Activated T-cell treated with anti-CD3 and anti-CD28 coated beads, Interleukin-2, amount 50 U/mL, for 48 hours (primary cell): ENCODE results near the gene ALG9.
"Not testable (repeated sequence)": the region's sequence is repeated elsewhere in the genome, so short reads cannot be mapped to it uniquely, and the experiment has no call there.

ENCODE experiments used
- DNase-seq, 2 experiments: peaks; one replicate each; pipeline ENCODE4 v3.0.0-alpha.2; 2020

Gene ALG9, protein sequence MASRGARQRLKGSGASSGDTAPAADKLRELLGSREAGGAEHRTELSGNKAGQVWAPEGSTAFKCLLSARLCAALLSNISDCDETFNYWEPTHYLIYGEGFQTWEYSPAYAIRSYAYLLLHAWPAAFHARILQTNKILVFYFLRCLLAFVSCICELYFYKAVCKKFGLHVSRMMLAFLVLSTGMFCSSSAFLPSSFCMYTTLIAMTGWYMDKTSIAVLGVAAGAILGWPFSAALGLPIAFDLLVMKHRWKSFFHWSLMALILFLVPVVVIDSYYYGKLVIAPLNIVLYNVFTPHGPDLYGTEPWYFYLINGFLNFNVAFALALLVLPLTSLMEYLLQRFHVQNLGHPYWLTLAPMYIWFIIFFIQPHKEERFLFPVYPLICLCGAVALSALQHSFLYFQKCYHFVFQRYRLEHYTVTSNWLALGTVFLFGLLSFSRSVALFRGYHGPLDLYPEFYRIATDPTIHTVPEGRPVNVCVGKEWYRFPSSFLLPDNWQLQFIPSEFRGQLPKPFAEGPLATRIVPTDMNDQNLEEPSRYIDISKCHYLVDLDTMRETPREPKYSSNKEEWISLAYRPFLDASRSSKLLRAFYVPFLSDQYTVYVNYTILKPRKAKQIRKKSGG

DNA sequence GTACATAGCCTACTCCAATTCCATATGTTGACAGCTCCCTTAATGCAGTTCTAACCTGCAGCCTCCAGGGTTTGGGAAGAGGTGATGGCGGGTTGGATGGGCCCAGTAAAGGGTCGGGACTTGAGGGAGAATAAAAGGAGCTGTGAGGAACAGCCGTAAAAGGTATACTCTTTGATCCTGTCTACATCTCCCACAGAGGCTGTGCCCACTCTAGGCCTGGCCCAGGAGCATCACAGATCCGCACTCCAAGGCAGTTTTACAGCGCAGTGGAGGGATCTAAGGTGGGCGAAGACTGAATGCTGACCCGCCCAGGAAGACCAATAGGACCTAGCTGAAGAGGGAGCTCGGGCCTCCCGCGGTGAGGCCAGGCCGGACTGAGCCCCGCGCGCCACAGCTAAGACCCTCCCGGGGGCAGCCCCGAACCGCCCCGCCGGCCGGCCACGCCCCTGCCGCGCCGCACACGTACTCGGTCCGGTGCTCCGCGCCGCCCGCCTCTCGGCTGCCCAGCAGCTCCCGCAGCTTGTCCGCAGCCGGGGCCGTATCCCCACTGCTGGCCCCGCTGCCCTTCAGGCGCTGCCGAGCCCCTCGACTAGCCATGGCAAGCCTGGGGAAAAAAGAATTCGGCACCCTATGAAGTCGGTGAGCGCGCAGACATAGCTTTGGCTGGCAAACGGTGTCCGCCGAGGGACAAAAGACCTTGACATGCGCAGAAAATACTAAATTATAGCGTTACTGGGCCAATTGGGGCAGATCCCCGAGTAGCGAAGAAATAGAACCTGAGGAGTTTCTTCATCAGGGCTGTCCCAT lies at the start of gene ALG9:
ALG9 (minus strand) TSS at position 696 of the 807 bp plus-strand sequence; CDS start at position 597, 99 bp downstream.
- peak; percentile 94 for DNase-seq

DNA sequence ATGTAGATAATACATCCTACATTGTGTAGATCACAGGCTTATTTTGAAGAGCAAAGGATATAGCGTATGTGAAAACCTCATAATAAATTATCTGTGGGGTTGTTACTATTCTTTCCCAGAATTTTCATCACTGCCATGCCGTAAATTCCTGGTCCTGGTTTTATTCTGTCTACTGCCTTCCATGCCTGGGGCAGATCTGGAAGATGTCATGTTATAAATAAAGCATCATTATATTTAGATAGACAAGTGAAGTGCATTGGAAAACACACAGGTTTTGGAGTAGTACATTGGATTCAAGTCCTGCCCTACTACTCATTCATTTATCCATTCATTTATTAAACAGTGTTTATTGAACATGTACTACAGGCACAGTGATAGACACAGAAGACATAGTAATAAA lies 49.5 kb upstream of the ALG9 start:
- DNase-seq: no peak

DNA sequence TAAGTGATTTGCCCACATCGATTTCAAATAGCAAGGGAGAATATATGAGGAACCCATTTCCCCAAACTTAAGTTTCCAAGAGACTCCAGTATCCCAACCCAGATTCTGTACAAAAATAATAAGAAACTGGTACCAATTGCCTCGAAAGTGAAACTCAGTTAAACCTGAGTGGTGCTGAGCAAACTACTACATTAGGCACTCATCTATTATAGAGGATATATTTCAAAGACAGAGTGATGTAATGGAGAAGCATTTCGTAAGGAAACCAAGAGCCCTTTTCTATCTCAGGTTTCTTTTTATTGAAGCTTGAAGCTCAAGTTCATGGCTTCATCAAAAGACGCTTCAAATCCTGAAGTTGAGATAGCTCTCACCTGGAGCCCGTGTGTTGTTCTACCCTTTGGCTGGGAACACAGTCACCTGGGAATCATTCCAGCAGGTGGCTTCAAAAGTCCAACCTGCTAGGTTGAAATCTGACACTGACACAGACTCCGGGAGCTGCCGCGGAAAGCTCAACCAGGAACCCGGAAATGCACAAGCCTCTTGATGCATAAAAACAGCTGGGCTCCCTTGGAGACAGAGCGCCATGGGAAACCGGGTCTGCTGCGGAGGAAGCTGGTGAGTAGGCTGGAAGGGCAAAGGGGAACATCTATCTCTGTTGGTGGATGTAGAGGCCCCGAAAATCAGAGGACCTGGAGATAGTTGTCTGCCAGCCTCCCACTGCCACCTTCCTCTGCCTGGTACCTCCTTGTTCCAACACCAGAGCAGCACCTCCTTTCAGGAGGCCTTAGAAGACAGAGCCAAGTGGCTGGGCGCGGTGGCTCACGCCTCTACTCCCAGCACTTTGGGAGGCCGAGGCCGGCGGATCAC lies 47.2 kb upstream of the ALG9 start, which contains the start of gene C11orf52:
C11orf52 (plus strand) TSS at position 524 of the 867 bp plus-strand sequence; CDS start at position 584, 60 bp downstream.
- DNase-seq: no peak

DNA sequence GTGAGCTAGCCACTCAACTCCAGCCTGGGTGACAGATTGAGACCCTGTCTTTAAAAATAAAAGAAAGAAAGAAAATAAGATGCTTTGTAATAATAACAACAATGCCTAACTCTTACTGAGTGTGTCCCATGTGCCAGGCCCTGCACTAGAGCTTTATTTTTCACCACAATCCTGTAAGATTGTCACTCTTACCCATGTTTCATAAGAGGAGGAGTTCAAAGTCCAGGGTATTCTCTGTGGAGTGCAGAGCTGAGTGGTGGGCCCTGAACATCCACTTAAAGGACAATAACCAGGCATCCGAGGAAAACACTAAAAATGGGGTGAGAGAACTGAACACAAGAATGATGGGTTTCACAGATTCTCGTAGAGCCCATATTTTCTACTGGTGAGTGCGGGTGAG lies 46.4 kb upstream of the ALG9 start:
- no peak for DNase-seq

DNA sequence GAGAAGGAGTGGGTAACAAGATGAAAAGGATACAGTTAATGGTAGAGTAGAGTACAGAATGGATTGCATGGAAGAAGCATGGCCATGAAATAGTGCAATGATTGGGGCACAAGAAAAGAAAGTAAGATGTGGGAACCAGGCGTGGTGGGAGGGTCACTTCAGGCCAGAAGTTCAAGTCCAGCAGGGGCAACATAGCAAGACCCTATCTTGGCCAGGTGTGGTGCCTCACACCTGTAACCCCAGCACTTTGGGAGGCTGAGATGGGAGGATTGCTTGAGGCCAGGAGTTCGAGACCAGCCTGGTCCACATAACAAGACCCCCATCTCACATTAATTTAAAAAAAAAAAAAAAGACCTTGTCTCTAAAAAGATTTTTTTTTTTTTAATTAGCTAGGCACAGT lies 45.9 kb upstream of the ALG9 start:
- DNase-seq: no peak

DNA sequence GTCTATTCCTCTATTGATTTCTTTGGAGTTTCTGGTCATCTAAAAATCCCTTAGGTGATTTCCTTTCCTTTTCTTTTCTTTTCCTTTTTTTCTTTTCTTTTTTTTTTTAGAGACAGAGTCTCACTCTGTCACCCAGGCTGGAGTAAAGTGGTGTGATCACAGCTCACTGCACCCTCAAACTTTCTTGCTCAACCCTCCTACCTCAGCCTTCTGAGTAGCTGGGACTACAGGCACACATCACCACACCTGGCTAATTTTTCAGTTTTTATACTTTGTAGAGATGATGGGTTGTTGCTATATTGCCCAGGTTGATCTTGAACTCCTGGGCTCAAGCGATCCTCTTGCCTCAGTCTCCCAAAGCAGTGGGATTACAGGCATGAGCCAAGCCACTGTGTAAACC lies 45.4 kb upstream of the ALG9 start:
- no peak for DNase-seq

DNA sequence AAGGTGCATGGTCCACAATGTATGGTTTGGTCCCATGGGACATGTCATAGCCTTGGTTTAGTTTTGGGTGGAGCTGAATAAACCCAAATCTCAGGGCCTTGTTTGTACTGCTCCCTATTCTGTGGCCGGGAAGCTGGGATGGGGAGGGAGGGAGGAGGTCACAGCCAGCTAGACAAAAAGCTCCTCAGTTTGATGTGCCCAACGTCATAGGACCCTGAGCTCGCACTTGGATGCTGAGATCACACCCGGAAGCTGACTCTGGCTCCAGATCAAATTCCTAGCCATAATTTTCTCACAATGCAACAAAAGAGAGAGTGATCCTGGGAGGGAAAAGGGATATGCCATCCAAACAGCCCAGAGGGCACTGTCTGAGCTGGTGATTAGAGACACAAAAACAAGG lies 42.6 kb upstream of the ALG9 start:
- DNase-seq: no peak

DNA sequence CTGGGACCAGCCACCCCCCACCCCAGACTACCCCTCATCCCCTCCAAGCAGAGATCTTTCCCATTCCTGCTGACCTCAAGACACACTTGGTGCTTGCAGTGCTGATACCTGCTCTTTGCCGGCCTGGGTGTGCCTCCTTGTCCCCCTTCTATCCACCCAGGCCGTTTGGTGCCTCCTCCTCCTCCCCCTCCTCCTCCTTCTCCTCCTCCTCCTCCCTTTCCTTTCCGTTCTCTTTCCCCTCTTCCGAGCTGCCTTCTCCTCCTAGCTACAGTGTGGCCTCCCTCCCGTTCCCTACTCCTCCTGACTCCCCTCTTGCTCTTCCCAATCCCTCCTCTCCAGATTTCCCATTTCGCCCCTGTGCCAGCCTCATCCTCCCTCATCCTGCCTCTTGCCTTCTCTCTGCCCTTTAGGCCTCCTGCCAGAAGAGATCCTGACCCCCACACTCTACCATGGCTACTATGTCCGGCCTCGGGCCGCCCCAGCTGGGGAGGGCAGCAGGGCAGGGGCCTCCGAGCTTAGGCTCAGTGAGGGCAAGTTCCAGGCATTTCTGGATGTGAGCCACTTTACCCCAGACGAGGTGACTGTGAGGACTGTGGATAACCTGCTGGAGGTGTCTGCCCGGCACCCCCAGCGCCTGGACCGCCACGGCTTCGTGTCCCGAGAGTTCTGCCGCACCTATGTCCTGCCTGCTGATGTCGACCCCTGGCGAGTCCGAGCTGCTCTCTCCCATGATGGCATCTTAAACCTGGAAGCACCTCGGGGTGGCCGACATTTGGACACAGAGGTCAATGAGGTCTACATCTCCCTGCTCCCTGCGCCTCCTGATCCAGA lies 41.9 kb upstream of the ALG9 start:
- DNase-seq: no peak

DNA sequence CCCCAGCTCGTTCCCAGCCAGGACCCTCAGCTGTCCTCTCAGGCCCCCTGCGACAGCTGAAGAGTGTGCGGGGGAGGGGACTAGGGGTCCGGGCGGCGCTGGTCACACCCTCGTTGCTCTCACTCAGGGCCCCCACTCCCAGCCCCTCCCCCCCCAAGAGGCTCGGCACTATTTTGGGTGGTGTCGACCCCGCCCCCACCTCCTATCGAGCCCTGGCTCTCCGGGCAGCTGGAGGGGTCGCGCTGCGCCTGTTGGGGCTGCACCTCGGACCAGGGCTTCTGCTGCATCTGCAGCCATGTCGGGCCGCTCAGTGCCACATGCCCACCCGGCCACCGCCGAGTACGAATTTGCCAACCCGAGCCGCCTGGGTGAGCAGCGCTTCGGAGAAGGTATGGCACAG lies 41.2 kb upstream of the ALG9 start, which contains the start of gene HSPB2:
HSPB2 (plus strand) TSS at position 200 of the 400 bp plus-strand sequence; CDS start at position 296, 96 bp downstream.
- DNase-seq: no peak

DNA sequence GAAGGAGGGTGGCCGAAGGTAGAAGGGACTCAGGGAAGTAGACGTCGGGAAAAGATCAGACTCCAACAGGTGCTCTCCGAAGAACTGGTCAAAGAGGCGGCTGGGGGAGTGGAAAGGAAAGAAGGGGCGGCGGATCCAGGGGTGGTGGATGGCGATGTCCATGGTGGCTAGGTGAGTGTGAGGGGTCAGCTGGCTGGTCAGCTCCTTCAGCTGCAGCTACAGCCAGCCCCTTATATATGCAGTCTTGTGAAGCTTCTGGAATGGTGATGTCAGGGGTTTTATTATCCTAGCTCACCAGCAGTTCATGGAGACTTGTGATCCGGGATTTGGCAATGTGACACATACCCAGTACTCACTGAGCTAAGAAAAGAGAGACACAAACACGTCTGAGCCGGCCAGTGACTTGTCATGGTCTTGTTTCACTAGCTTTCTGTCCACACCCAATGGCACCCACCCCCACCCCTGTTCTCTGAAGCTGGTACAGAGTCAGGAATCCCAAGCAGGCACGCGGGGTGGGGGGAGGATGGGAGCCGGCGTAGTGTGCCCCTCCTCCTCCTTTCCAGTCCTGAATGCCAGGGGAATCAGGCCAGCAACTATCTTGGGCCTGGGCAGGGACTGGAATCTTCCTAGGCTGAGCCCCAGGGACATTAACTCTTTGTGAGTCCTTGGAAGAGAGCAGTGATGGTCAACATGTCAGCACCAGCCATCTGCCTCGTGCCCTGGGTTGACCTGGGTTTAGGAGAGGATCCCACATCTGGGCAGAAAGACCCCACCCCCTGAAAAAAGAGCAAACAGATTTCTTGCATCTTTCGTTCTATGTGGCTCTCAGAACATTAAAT lies 40.4 kb upstream of the ALG9 start, which contains the start of gene CRYAB:
CRYAB (minus strand) TSS at position 208 of the 839 bp plus-strand sequence; CDS start at position 162, 46 bp downstream.
- DNase-seq: no peak

DNA sequence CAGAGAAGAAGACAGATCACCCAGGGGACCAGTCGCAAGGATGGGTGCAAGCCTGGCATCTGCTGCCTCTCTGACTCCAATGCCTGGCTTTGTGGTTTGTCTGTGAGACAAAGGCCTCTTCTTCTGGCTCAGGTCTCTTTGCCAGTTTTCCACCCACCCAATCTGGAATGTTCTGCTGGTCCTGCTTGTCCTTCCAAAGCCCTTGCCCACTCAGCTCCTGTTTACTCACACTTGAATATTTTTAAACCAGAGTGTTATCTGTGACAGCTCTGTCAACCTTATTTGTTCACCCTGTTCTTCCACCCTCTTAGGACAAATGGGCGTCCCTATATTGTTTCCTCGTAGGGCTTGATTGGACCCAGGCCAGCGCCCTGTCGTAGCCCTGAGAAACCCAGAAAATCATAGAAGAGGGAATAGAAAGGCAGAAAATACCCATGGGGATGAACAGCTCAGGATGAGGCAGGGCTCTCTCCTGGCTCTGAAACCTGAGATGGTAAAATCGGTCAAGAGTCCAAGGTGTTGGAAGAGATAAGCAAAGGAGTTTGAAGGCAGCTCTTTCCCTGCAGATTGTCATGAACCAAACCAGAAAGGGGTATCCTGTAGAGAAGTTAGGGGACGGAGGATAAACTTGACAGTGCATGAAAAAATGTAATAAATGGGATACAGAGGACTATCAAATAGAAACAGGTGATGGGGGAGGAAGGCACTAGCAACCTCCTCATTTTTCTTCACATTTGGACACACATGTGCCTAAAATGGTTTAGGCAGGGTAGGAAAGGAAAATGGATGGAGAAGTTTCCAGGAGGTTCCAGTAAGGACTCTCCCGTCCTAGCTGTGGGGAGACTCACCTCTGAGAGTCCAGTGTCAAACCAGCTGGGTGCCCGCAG lies 39.5 kb upstream of the ALG9 start:
- DNase-seq: no peak

DNA sequence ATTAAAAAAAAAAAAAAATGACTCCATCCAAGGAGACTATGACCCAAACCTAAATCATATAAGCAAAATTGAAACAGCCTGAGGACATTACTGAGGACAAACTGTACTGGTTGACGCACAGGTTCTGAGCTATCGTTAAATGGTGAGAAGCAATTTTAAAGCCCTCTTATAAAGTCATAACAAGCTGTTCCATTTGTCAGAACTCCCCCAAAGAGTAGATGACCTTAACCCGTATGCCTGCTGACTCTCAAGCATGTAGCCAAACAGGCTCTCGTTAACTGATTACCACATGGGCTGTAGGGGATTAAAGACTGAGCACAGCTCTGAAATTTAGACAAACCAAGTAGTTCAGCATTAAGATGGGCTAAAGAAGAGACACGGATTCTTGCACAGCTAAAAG lies 38.0 kb upstream of the ALG9 start:
- no peak for DNase-seq

DNA sequence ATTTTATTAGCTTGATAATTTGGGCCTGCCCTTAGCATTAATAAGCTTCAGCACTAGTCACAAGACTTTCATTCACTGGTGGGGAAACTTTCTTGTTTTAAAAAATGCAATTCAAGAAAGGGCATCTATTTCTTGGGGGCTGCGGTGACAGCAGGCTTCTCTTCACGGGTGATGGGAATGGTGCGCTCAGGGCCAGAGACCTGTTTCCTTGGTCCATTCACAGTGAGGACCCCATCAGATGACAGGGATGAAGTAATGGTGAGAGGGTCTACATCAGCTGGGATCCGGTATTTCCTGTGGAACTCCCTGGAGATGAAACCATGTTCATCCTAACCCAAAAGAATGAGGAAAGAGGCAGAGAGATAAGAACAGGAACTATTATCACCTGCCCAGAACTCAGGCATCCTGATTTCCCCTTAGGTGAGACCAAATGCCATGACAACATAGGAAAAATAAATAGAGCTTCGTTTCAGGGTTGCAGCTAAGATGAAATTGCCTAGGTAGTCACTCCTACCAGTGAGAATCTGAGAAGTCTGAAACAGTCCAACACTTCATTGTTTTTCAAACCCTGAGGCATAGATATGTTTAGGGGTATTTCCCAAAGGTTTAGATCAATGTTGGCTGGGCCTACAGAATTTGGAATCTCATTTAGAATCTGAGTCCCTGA lies 37.4 kb upstream of the ALG9 start:
- no peak for DNase-seq

DNA sequence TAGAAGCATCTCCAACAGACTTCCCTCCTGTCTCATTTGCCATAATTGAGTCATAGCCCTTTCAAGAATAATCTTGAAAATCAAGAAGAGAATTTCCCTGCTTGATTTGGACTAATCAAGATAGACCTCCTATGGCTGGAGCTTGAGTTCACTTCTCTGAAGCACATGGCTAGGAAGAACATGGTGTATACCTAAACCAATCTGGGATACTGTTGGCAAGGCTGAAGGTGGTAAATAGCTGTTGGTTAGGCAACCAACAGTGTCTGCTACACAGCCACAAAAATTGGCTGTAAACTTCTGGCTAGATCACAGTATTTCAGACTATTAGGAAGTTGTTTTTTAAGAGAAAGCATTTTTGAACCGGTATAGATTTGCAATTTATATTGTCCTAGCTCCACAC lies 35.3 kb upstream of the ALG9 start:
- no peak for DNase-seq

DNA sequence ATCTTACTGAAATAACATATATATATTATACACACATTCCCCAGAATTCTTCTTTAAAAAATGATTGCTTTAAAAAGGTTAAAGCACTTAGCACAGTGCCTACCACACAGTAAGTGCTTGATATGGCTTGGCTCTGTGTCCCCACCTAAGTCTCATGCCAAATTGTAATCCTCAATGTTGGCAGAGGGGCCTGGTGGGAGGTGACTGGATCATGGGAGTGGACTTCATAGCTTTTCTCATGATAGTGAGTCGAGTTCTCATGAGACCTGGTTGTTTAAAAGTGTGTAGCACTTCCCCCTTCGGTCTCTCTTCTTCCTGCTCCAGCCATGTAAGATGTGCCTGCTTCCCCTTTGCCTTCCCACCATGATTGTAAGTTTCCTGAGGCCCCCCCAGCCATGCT lies 34.0 kb upstream of the ALG9 start:
- DNase-seq: no peak

DNA sequence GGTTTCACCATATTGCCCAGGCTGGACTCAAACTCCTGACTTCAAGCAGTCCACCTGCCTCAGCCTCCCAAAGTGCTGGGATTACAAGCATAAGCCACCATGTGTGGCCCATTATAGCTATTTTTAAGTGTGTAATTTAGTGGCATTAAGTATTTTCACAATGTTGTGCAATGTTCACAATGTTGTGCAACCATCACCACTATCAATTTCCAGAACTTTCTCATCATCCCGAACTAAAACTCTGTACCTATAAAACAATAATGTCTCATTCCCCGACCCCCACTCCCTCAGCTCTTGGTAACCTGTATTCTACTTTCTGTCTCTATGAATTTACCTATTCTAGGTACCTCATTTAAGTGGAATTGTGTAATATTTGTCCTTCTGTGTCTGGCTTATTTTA lies 15.5 kb upstream of the ALG9 start:
- no peak for DNase-seq

DNA sequence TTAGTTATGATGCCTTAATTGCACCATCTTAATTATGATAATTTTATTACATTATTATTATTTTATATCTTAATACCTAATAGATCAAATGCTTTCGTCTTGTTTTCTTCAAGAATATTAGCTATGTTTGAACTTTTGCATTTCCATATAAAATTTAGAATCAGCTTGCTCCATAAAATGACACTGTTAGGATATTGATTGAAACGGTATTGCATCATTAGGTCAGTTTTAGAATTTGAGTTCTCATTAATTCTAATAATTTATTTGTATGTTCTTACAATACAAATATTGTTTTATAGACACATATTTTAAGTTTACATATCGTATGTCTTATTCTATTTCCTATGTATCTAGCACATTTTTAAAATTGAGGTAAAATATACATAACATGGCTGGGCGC lies 14.7 kb upstream of the ALG9 start:
- DNase-seq: no peak

DNA sequence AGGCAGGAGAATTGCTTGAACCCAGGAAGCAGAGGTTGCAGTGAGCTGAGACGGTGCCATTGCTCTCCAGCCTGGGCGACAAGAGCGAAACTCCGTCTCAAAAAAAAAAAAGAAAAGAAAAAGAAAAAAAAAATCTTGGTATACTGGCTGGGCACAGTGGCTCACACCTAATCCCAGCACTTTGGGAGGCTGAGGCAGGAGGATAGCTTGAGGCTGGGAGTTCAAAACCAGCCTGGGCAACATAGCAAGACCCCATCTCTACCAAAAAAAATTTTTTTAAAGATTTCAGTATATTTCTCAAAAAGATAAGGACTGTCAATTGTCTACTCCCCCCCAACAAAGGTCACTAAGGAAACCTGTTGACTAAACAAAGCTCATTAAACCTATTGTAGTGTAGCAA lies 13.7 kb upstream of the ALG9 start:
- DNase-seq: not testable (repeated sequence)

DNA sequence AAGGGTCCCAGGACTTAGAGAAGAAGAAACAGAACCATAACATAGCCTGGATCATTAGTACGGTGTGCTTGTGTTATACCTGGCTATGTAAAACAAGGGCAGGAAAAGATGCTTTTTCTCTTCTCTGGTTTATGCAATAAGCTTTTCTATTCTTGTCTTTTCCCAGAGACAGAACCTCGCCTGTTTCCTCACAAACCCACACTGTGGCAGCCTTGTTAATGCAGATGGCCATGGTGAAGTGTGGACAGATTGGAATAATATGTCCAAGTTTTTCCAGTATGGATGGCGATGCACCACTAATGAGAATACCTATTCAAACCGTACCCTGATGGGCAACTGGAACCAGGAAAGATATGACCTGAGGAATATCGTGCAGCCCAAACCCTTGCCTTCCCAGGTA lies 10.8 kb upstream of the ALG9 start:
- DNase-seq: no peak
